Measurements from ENCODE around the gene LGALS3. TPM values are rescaled to one million over a fixed set of nuclear protein-coding genes. Genes with fewer than 3 reads are reported as not detected.

Gene LGALS3
- total RNA-seq, 1 donor from 2014 or later = 198 TPM

DNA sequence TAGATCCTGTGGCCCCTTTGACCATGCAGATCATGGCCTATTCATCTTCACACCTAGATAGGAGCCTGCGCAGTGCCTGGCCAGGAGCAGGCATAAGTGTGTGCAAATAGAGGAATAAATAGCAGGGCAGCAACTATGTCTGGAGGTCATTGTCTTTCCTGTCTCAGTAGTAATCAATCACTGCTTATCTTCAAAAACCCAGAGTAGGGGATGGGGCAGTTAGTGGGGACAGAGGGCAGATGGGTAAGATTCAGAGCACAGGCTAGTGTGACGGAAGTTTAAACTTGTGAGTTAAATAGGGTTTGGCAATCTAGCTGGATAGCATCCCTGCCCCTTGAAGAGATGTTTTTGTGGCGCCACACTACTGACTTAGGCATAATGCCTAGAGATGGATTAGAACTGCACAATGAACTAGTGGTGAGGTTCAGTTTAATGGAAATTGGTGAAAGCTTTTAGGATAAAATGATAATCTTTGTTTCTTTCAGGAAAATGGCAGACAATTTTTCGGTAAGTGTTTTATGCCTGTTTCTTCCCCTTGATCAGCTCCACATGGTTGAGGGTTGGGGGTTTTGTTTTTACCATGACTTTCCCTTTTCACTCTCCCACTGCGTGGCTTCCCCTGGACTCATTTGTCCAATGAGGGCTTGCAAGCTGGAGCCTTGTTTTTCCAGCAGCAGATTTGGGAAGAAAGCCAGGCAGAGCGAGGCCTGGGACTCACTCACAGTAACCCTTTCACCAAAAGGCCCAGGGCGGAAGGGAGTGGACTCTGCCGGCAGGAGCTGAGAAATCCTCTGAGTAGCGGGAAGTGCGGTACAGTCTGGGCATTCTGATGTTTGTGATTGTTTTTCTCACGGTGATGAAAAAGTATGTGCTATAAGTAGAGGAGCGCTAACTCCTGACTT lies 8.1 kb downstream of the LGALS3 start:
- H3K36me3 ChIP-seq (ENCODE audit: control insufficient read depth, insufficient read depth, low read length) = peaks cover 25% of the 10 kb centered on the region
- TF ChIP-seq, protein P1, sequence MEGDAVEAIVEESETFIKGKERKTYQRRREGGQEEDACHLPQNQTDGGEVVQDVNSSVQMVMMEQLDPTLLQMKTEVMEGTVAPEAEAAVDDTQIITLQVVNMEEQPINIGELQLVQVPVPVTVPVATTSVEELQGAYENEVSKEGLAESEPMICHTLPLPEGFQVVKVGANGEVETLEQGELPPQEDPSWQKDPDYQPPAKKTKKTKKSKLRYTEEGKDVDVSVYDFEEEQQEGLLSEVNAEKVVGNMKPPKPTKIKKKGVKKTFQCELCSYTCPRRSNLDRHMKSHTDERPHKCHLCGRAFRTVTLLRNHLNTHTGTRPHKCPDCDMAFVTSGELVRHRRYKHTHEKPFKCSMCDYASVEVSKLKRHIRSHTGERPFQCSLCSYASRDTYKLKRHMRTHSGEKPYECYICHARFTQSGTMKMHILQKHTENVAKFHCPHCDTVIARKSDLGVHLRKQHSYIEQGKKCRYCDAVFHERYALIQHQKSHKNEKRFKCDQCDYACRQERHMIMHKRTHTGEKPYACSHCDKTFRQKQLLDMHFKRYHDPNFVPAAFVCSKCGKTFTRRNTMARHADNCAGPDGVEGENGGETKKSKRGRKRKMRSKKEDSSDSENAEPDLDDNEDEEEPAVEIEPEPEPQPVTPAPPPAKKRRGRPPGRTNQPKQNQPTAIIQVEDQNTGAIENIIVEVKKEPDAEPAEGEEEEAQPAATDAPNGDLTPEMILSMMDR (IDR thresholded peaks at IDR 0.05; ENCODE audit: insufficient read depth, low read length, severe bottlenecking) = no peak
- H3K27me3 ChIP-seq (ENCODE audit: control insufficient read depth, insufficient read depth, low read length) = no peaks in the 10 kb centered on the region
- H3K4me3 ChIP-seq (ENCODE audit: low read depth, low read length) = no peak overlapping the region
- DNase-seq (ENCODE audit: low read depth) (no peak), FAIRE-seq (no peak)

DNA sequence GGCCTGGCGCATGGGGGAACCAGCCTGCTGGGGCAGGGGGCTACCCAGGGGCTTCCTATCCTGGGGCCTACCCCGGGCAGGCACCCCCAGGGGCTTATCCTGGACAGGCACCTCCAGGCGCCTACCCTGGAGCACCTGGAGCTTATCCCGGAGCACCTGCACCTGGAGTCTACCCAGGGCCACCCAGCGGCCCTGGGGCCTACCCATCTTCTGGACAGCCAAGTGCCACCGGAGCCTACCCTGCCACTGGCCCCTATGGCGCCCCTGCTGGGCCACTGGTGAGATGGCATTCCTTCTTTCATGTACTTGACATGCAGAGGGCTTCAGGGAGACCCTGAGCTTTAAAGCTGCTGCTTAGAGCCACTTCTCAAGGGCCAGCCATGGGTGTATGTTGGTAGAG lies 9.0 kb downstream of the LGALS3 start:
- no peak for FAIRE-seq
- DNase-seq (ENCODE audit: low read depth) = no peak
- TF ChIP-seq, protein P1 (IDR thresholded peaks at IDR 0.05; ENCODE audit: insufficient read depth, low read length, severe bottlenecking) = peak; percentile 13
- peaks cover 26% of the 10 kb centered on the region for H3K36me3 ChIP-seq (ENCODE audit: control insufficient read depth, insufficient read depth, low read length)
- no peak overlapping the region for H3K4me3 ChIP-seq (ENCODE audit: low read depth, low read length)
- no peaks in the 10 kb centered on the region for H3K27me3 ChIP-seq (ENCODE audit: control insufficient read depth, insufficient read depth, low read length)

DNA sequence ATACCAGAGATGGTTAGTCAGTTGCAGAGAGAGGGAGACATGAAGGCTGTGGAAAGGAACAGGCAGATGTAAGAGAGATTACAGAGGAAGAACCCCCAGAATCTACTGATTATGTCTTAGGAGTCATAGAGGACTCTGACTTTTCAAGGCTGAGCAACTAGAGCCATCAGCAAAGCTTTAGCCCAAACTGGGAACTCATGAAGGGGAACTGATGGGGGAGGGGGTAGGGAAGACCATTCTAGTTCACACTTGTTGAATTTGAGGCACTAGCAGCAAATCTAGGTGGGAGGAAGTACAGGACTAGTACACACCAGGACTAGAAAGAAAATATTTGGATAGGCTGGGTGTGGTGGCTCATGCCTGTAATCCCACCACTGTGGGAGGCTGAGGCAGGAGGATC lies 10.1 kb downstream of the LGALS3 start:
- TF ChIP-seq, protein P1 (IDR thresholded peaks at IDR 0.05; ENCODE audit: insufficient read depth, low read length, severe bottlenecking) = no peak
- no peaks in the 10 kb centered on the region for H3K27me3 ChIP-seq (ENCODE audit: control insufficient read depth, insufficient read depth, low read length)
- DNase-seq (ENCODE audit: low read depth) = no peak
- peaks cover 23% of the 10 kb centered on the region for H3K36me3 ChIP-seq (ENCODE audit: control insufficient read depth, insufficient read depth, low read length)
- no peak overlapping the region for H3K4me3 ChIP-seq (ENCODE audit: low read depth, low read length)
- FAIRE-seq = no peak

DNA sequence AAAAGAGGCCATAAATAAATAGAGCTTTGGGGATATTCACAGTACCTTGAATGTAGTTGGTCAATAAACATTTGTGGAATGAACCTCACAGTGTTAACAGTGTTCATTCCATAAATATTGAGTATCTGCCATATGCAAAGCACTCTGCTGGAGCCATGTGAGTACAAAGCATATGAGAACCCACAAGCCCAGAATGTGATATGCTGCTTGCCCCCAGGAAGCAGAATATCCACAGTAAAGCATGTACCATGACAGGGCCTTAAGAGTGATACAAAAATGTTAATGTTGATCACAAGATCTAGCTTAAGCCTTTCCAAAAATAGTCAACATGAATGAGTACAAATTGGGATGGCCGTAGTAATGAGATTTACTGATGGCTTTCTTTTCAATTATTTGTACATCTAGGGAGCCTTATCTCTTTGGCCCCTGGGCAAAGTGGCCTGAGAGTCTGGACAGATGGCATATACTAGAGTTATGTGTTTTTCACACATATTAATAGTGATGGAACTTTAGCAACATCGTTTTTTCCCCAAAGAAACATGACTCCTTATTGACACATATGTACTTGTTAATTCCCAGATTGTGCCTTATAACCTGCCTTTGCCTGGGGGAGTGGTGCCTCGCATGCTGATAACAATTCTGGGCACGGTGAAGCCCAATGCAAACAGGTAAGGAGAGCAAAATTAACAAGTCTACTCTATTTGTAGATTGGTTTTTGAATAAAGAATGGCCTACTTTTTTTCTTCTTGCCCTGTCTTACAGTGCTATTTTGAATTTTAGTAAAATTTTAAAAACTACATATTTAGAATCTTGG lies 10.9 kb downstream of the LGALS3 start:
- Histone ChIP-seq H3K36me3 (ENCODE audit: control insufficient read depth, insufficient read depth, low read length) (peaks cover 21% of the 10 kb centered on the region), H3K27me3 (ENCODE audit: control insufficient read depth, insufficient read depth, low read length) (no peaks in the 10 kb centered on the region), H3K4me3 (ENCODE audit: low read depth, low read length) (no peak overlapping the region)
- FAIRE-seq (no peak), DNase-seq (ENCODE audit: low read depth) (no peak)
- TF ChIP-seq, protein P1 (IDR thresholded peaks at IDR 0.05; ENCODE audit: insufficient read depth, low read length, severe bottlenecking) = no peak

DNA sequence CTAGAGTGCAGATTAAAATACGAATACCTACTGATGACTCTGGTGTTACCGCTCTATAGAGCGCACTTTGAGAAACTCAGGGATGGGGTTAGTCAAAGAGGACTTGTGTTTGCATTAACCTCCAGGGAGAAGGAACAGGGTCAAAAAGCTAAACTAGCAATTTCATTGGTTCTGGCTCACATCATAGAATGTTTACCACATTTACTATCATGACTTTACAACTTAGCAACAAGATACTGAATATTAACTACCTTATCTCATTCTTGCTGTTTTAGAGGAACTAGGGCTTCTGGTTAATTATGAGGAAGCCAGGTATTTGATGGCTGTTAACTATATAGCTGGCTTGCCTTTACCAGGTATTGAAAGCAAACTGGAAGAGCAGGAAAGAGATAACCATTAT lies 12.8 kb downstream of the LGALS3 start:
- H3K27me3 ChIP-seq (ENCODE audit: control insufficient read depth, insufficient read depth, low read length) = no peaks in the 10 kb centered on the region
- no peak for FAIRE-seq
- DNase-seq (ENCODE audit: low read depth) = no peak
- H3K36me3 ChIP-seq (ENCODE audit: control insufficient read depth, insufficient read depth, low read length) = peaks cover 22% of the 10 kb centered on the region
- no peak overlapping the region for H3K4me3 ChIP-seq (ENCODE audit: low read depth, low read length)
- TF ChIP-seq, protein P1 (IDR thresholded peaks at IDR 0.05; ENCODE audit: insufficient read depth, low read length, severe bottlenecking) = no peak

Measured in bronchial epithelial cell (primary cell).